HG03354 (cell line): ENCODE measurements around the gene UBE3A.
"Not testable (repeated sequence)": the region's sequence is repeated elsewhere in the genome, so short reads cannot be mapped to it uniquely, and the experiment has no call there.

Source experiments
- ATAC-seq: cut with Tn5 transposase; IDR thresholded peaks from one replicate; pipeline ENCODE4 v1.9.1; 2021; ENCODE audit warnings: mild to moderate bottlenecking; ENCODE audit not compliant: unreplicated experiment, poor library complexity, severe bottlenecking

The UBE3A gene

GRCh38 chr15:25441111-25441510 lies 2.3 kb upstream of the UBE3A start:
- ATAC-seq: no peak

DNA sequence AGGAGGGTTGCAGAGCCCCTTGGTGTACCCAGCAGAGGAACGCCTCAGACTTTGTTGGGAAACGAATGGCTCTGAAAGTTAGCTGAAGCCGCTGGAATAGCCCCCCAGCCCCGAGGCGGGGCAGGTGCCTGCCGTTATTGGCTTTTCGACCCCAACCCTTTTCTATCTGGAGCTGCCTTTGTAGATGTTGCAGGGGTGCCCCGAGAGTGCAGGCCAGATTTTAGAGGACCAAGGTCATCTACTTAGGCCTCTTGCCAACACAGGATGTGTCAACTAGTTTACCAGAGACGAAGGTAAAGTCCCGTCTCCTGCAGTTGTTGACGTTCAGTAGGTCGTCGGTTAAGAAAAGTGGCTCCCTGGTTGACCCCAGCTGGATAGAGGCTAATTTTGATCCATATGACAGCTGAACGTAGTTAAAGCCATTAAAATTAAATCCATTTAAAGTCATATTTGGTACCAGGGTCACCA lies 579 bp upstream of the UBE3A start:
- ATAC-seq: peak; percentile 11

DNA sequence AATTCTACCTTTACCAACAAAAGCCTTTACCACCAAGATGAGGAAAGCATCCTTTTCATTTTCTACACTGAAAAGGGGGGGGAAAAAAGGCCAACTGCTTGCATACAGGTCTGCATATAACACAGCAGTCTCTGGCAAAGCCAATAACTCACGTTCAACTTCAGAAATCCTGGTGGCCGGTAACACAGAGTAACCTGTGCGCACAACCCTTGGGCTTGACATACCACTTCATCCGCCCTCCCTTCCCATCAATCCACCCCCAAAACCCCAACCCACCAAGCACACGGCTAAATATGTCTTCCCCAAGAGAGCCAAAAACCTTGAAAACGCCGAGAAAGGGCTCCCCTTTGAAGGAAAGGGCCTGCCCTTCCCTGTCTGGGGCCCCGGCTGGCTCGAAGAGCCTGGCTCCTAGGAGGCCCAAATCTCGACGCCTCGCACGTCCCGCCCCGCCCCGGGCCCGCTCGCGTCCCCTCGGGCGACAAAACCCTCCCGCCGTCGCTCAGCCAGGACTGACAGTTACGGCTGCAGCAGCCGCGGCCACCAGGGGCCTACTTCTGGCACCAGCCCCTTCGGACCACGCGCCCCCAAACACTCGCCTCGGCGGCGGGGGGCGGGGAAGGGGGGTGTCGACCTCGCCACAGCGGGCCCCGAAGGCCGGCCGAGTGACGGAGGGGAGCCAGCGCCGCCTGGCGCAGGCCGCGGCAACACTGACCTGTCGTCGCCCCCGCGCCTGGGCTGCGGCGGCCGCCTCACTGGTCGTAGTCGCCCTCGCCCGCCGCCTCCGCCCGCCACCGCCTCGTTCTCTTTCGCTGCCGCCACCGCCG lies 835 bp downstream of the UBE3A start:
- peak; percentile 53 for ATAC-seq

DNA sequence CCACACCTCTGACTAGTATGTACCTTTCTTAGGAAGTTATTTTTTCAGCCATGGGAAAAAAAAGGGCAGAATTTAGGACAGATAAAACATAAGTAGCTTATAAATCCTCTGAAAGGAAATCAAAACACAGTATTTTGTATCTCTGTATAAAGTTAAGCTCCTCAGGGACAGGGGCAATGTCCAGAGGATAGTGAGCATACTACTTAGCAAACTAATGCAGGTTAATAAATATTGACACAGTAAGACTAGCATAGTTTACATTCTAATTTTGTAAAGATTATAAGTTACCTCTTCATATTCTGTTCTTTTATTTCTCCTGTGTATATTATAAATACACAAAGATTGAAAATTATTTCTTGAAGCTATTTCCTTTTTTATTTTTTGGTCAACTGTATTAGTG lies 2.1 kb downstream of the UBE3A start:
- no peak for ATAC-seq

DNA sequence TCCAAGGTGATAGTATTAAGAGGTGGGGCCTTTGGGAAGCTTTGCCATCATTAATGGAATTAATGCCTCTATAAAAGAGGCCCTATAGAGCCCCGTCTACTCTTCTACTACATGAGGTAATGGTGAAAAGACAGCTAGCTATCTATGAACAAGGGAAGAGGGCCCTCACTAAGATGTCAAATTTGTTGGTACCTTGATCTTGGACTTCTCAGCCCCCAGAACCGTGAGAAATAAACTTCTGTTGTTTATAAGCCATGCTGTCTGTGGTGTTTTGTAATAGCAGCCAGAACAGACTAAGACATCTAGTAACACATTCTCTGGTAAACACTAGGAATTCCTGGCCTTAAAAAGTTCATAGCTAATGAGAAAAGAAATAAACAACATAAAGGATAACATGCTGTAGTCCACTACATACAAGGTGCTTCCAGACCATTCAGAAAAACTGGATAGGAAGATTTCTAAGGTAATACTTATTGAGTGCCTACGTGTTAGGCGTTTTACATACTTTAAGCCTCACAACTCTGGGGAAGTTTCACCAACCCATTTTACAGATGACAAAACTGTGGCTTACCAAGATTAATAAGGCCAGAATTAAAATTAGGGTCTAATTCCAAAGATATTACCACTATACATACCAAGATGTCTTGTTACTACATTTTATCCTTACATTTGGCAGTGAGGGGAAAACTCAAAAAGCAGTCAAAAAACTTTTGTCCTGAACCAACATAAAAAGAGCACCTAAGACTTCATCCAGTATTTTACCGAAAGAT lies 3.2 kb downstream of the UBE3A start:
- no peak for ATAC-seq

DNA sequence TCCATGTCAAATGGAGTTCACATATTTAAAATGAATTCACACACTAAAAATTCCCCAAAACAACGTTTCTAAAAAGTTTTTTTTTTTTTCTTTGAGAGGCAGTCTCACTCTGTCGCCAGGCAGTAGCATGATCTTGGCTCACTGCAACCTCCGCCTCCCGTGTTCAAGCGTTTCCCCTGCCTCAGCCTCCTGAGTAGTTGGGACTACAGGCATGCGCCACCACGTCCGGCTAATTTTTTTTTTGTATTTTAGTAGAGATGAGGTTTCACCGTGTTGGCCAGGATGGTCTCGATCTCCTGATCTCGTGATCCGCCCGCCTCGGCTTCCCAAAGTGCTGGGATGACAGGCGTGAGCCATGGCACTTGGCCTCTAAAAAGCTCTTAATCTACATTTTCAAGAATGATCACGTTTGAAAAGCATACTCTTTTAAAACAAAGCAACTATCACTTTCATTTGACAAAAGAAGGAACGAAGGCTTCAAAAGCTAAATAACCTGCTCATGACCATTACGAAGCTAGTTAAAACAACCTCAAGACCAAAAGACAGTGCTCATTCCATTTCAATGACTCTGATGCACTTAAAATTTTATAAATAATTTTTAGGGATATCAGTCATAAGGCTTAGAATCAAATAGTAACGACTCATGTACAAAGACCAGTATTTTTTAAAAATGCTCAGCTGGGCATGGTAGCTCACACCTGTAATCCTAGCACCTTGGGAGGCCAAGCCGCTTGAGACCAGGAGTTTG lies 5.5 kb downstream of the UBE3A start:
- ATAC-seq: no peak

- ATAC-seq: no peak
These were observed 6.8 kb downstream of the UBE3A start for GRCh38 chr15:25431836-25432561.

GRCh38 chr15:25427861-25428260 lies 11.0 kb downstream of the UBE3A start:
- ATAC-seq: no peak

GRCh38 chr15:25426896-25427610 lies 11.8 kb downstream of the UBE3A start:
- no peak for ATAC-seq

GRCh38 chr15:25424073-25424472 lies 14.8 kb downstream of the UBE3A start:
- no peak for ATAC-seq

- no peak for ATAC-seq
These were observed 16.8 kb downstream of the UBE3A start for GRCh38 chr15:25422021-25422420.

- peak; percentile 50 for ATAC-seq
These were observed 20.6 kb downstream of the UBE3A start for GRCh38 chr15:25418202-25418601.

DNA sequence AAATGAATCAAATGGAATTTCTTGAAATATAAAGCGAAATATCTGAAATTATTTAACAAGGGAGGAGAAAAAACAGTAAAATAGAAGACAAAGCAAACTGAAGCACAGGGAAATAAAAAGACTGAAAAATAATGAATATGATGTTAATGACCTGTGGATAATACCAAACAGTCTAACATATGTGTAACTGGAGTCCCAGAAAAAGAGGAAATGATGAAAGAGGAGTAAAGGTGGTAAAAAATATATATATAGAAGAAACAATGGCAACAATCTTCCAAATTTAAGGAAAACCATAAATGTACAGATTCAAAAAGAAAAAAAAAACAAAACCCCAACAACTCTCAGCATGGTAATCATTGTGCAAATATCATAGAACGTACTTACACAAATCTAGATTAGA lies 21.2 kb downstream of the UBE3A start:
- ATAC-seq: no peak

- ATAC-seq: peak; percentile 64
These were observed 22.1 kb downstream of the UBE3A start for GRCh38 chr15:25416693-25417092.

GRCh38 chr15:25415707-25416106 lies 23.1 kb downstream of the UBE3A start:
- ATAC-seq: no peak

DNA sequence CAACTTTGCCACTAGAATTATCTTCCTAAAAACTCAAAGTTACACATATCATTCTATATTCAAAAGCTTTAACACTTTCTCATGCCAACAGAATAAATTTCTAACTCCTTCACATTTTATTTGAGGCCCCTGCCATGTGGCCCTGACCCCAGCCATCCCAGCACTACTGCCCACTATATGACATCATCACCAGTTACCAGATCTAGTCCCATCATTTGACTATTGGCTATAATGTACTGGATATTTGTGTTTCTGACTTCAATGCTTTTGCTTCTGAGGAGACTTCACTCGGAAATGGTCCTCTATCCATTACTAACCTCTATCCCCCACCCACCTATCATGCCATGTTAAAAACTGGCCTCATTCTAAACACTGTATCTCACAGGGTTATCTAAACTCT lies 23.6 kb downstream of the UBE3A start:
- no peak for ATAC-seq

DNA sequence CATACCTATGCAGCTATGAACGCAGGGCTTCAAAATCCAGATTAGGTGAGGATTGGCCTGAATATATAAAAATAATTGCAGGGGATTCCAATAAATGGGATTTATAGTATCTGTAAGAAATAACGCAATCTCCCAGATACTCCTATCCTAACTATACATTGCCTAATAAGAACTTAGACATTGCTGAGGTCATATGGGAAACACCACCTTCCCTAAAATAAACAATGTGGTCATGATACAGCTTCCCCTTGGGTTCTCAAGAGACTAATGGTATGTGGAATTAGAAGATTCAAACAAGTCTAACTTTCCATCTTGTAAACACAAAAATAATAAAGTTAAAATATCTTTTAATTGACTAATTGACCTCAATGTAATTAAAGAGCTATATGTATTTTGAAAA lies 28.2 kb downstream of the UBE3A start:
- ATAC-seq: no peak

DNA sequence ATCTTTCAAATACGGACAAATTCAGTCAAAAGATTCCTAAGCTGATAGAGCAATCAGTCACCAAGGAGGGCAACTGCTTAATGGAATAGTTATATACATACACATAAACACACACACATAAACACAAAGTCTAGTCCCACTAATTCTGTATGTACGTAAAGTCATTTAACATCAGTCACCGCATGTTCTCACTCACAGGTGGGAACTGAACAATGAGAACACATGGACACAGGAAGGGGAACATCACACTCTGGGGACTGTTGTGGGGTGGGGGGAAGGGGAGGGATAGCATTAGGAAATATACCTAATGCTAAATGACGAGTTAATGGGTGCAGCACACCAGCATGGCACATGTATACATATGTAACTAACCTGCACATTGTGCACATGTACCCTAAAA lies 29.1 kb downstream of the UBE3A start:
- not testable (repeated sequence) for ATAC-seq

DNA sequence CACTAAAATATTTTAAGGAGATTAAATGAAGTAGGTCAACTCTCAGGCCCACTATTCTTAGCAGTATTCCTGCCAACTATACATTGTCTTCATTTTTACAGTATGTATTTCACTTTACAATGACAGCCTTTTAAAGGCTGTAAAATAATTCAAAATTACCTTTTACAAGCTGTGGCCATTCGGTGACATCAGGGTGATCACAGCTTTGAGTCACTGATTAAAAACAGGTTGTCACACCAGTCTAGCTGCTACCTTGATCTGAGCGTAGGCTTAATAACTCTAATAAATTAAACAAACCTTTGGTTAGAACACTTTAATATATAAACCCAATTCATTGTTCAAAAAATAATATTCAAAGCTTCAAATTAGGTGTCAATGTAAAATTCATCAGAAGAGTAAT lies 29.9 kb downstream of the UBE3A start:
- no peak for ATAC-seq
